Chondrocyte (in vitro differentiated cells): Measurements from ENCODE around the gene NR6A1. TPM values are rescaled to one million over a fixed set of nuclear protein-coding genes. Genes with fewer than 3 reads are reported as not detected.
A peak's percentile ranks its signal among the peaks of the same experiment; 100 is the strongest.

Experiments used
- DNase-seq: peaks from one replicate; pipeline ENCODE4 v3.0.0; 2021; ENCODE audit warnings: mixed read lengths, low spot score
- H3K27ac Mint-ChIP-seq: one replicate; pipeline ENCODE4 v1.8.0; 2021; ENCODE audit warnings: mild to moderate bottlenecking, moderate library complexity, mixed read lengths; ENCODE audit not compliant: unreplicated experiment
- H3K27me3 Mint-ChIP-seq: 2 replicates; pipeline ENCODE4 v1.8.0; 2021; ENCODE audit warnings: low read depth, mixed read lengths
- H3K36me3 Mint-ChIP-seq: 2 replicates; pipeline ENCODE4 v1.8.0; 2021; ENCODE audit warnings: low read depth, mixed read lengths
- H3K4me1 Mint-ChIP-seq: 2 replicates; pipeline ENCODE4 v1.8.0; 2021; ENCODE audit warnings: low read depth, mild to moderate bottlenecking, mixed read lengths
- H3K4me3 Mint-ChIP-seq: one replicate; pipeline ENCODE4 v1.8.0; 2021; ENCODE audit warnings: mild to moderate bottlenecking, moderate library complexity, mixed read lengths; ENCODE audit not compliant: unreplicated experiment
- H3K9me3 Mint-ChIP-seq: 2 replicates; pipeline ENCODE4 v1.8.0; 2021; ENCODE audit warnings: low read depth, mixed read lengths
- total RNA-seq: library from RNA; stranded (reverse); gene quantifications from 3 replicates; pipeline ENCODE4 v1.2.1, GENCODE V29; 2021
- TF ChIP-seq, protein P1 (sequence below): fragments of 200-600 bp; sonication (generic); IDR thresholded peaks from 2 replicates; pipeline ENCODE4 v1.5.0; 2021; ENCODE audit warnings: antibody characterized with exemption, mild to moderate bottlenecking, moderate library complexity

NR6A1 gene
- total RNA-seq, 1 donor from 2014 or later: 0.77 TPM

DNA sequence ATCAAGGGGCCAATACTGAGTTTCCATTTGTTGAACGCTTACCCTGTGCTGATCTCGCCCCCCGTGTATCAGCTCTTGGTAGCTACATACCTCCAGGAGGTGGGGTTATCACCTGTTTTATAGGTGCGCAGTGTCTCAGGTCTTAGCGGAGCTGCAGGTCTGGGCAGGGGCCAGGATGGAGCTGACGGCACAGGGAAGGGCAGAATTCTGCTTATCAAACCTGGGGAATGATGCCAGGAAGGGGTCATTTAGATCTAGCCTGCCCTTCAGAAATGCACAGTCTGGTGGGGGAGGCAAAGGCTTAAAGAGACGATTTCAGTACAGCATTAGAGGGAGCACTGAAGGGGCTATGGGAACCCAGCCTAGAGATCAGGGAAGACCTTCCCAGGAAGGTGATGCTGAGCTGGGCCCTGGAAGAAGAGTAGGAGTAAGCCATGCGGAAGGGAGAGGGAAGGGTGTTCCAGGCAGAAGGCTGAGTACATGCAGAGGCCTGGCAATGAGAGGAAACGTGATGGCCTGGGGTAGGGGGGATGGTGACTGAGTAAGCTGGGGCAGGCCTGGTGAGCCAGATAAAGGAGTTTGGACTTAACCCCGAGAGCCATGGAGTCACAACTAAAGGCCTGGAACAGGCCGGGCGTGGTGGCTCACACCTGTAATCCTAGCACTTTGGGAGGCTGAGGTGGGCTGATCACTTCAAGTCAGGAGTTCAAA is 37.3 kb upstream of the NR6A1 start:
- Mint-ChIP-seq H3K27me3 (no peaks in the 10 kb centered on the region), H3K4me1 (peaks cover 40% of the 10 kb centered on the region), H3K9me3 (no peaks in the 10 kb centered on the region), H3K36me3 (peaks cover 11% of the 10 kb centered on the region), H3K27ac (peak overlapping the region; percentile 60), H3K4me3 (no peak overlapping the region)
- TF ChIP-seq, protein P1, sequence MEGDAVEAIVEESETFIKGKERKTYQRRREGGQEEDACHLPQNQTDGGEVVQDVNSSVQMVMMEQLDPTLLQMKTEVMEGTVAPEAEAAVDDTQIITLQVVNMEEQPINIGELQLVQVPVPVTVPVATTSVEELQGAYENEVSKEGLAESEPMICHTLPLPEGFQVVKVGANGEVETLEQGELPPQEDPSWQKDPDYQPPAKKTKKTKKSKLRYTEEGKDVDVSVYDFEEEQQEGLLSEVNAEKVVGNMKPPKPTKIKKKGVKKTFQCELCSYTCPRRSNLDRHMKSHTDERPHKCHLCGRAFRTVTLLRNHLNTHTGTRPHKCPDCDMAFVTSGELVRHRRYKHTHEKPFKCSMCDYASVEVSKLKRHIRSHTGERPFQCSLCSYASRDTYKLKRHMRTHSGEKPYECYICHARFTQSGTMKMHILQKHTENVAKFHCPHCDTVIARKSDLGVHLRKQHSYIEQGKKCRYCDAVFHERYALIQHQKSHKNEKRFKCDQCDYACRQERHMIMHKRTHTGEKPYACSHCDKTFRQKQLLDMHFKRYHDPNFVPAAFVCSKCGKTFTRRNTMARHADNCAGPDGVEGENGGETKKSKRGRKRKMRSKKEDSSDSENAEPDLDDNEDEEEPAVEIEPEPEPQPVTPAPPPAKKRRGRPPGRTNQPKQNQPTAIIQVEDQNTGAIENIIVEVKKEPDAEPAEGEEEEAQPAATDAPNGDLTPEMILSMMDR: no peak
- no peak for DNase-seq

DNA sequence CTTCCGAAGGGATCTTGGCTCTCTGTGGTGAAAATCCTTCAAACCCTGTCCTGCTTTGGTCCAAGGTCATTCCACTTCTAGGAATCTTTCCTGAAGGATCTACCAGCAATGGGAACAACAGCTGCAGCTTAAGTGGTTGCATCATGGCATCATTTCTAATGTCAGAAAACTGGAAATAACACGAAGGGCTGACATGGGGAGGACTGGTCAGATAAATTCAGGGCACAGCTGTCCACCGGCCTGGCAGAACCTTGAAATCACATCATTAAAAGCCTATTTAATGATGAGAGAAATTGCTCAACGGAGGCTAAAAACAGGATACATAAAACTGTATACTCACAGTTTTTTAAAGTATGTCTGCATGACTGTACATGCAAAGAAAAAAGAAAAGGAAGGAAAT is 34.1 kb upstream of the NR6A1 start:
- no peaks in the 10 kb centered on the region for H3K27me3 Mint-ChIP-seq
- no peak for DNase-seq
- no peaks in the 10 kb centered on the region for H3K9me3 Mint-ChIP-seq
- peaks cover 8% of the 10 kb centered on the region for H3K4me1 Mint-ChIP-seq
- H3K36me3 Mint-ChIP-seq: peaks cover 20% of the 10 kb centered on the region
- H3K27ac Mint-ChIP-seq: no peak overlapping the region
- TF ChIP-seq, protein P1: no peak
- H3K4me3 Mint-ChIP-seq: no peak overlapping the region

DNA sequence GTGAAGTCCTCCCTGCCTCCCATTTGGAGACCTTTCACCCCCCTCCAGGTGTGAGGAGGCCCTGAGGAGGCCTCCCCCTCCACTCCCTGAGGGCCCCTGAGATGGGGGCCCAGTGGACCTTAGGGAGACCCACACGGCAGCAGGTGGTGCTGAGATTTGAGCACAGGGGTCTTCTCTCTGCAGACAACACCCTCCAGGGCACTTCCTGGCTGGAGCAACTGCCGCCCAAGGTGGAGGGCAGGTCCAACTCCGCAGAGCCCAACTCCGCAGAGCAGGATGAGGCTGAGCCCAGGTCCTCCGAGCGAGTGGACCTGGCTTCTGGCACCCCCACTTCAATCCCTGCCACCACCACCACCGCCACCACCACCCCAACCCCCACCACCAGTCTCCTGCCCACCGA is 32.8 kb upstream of the NR6A1 start:
- peaks cover 4% of the 10 kb centered on the region for H3K4me1 Mint-ChIP-seq
- H3K4me3 Mint-ChIP-seq: no peak overlapping the region
- TF ChIP-seq, protein P1: no peak
- no peaks in the 10 kb centered on the region for H3K27me3 Mint-ChIP-seq
- DNase-seq: no peak
- peaks cover 22% of the 10 kb centered on the region for H3K36me3 Mint-ChIP-seq
- H3K27ac Mint-ChIP-seq: no peak overlapping the region
- no peaks in the 10 kb centered on the region for H3K9me3 Mint-ChIP-seq

DNA sequence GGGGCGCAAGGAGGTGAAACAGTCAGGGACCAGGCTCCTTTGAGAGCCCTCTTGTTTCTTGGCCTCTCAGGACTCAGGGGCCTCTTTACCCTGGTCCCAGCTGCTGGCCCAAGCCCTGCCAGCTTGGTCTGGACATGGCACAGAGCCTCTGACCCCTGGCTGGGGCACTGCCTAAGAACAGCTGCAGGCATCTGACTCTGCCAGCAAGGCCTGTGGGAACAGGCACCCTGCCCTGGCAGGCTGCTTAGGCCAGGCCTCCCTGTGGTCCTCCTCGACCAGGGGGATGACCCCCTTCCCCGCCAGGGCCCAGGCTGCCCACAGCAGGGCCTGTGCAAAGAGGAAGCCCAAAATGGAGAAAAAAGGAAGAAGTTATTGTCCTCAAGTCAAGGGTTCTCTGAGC is 31.3 kb upstream of the NR6A1 start:
- no peak overlapping the region for H3K27ac Mint-ChIP-seq
- peaks cover 3% of the 10 kb centered on the region for H3K4me1 Mint-ChIP-seq
- no peaks in the 10 kb centered on the region for H3K9me3 Mint-ChIP-seq
- H3K36me3 Mint-ChIP-seq: peaks cover 19% of the 10 kb centered on the region
- no peaks in the 10 kb centered on the region for H3K27me3 Mint-ChIP-seq
- DNase-seq: no peak
- H3K4me3 Mint-ChIP-seq: no peak overlapping the region
- TF ChIP-seq, protein P1: no peak

DNA sequence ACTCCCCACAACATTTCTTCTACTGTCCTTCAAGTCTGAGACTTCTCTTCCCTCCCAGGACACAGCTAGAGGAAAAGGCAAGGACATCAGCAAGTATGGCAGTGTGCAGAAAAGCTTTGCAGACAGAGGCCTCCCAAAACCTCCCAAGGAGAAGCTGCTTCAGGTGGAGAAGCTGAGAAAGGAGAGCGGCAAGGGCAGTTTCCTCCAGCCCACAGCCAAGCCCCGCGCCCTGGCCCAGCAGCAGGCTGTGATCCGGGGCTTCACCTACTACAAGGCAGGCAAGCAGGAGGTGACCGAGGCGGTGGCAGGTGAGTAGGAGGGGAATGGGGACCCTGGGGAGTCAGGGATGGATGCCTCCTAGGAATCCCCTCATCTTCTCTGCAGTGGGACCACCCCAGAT is 30.2 kb upstream of the NR6A1 start:
- peaks cover 13% of the 10 kb centered on the region for H3K4me1 Mint-ChIP-seq
- no peak overlapping the region for H3K4me3 Mint-ChIP-seq
- H3K36me3 Mint-ChIP-seq: peaks cover 19% of the 10 kb centered on the region
- no peaks in the 10 kb centered on the region for H3K27me3 Mint-ChIP-seq
- TF ChIP-seq, protein P1: no peak
- no peaks in the 10 kb centered on the region for H3K9me3 Mint-ChIP-seq
- no peak for DNase-seq
- no peak overlapping the region for H3K27ac Mint-ChIP-seq
